ENCODE data around the gene ARMCX6.

ARMCX6 gene

DNA sequence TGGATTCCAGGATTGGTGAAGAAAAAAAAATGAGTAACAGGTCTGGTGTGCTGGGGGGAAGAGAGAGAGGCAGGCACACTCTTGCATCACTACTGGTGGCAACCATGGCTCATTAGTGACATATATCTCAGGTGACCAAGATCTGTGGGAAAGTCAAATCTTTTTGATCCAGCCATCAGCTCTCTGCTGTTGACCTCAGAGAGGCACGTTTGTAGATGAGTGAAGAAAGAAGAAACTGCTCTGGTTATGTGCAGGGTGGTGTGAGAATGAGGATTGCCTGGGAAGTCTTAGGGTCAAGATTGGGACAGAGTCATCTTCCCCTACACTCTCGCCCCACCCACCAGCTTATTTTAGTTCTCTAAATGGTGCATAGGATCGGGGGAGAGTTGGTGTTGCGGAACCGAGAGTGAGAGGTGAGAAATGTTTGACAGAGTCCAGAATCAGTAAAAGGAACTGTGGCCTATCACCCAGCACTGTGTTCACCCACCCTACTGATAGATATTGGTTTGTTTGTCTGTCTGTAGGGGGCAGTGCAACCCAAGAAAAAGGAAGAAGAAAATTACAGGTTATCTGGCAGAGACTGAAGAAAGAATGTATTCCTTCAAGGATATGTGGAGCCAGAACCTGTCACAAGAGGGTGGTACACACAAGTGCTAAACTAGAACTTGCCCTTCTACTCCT lies 21.9 kb downstream of the ARMCX6 start:
- Histone ChIP-seq H4K20me1 (ENCODE audit: low read depth, low read length) (no peaks in the 10 kb centered on the region), H3K9me2 (replicated peaks; ENCODE audit: insufficient read depth, low read length) (no peaks in the 10 kb centered on the region), H3K27me3 (ENCODE audit: low read length) (no peaks in the 10 kb centered on the region), H3F3A (ENCODE audit: insufficient read depth) (no peaks in the 10 kb centered on the region), H3K4me2 (ENCODE audit: low read depth, low read length, poor library complexity, severe bottlenecking) (no peak overlapping the region), H3K79me2 (ENCODE audit: insufficient read depth, low read length) (no peaks in the 10 kb centered on the region), H3K9ac (ENCODE audit: low read length) (no peak overlapping the region), H2AFZ (ENCODE audit: low read depth, low read length, severe bottlenecking) (no peak overlapping the region), H3K9me3 (ENCODE audit: insufficient read depth, low read length) (no peaks in the 10 kb centered on the region), H3K36me3 (ENCODE audit: low read length) (no peaks in the 10 kb centered on the region), H3K27ac (ENCODE audit: low read depth, low read length) (no peak overlapping the region), H3K4me3 (ENCODE audit: insufficient read depth, low read length, poor library complexity, severe bottlenecking) (no peak overlapping the region)
- TF ChIP-seq EZH2phosphoT487 (conservative IDR thresholded peaks at IDR 0.05; ENCODE audit: low read length), result no peak
- TF ChIP-seq CTCF (IDR thresholded peaks at IDR 0.05; ENCODE audit: insufficient read depth, low read length, poor library complexity, severe bottlenecking), result peak; percentile 34

Data from SU-DHL-6 (cell line).